ENCODE data around the gene KAZN. TPM values are rescaled to one million over a fixed set of nuclear protein-coding genes. Genes with fewer than 3 reads are reported as not detected.

The KAZN gene
- total and polyA plus RNA-seq, 2 experiments from 2014 or later = 7.9 to 15.6 TPM

- no peak overlapping the region for H3K4me3 ChIP-seq
- H4K20me1 ChIP-seq (ENCODE audit: insufficient read depth, poor library complexity, severe bottlenecking) = no peaks in the 10 kb centered on the region
- H3K79me2 ChIP-seq = no peaks in the 10 kb centered on the region
- no peak for DNase-seq (ENCODE audit: low spot score)
- H3K9me3 ChIP-seq (ENCODE audit: low read depth) = no peaks in the 10 kb centered on the region
- no peaks in the 10 kb centered on the region for H3K27me3 ChIP-seq
- no peaks in the 10 kb centered on the region for H3K9me2 ChIP-seq (replicated peaks; ENCODE audit: insufficient read depth)
- TF ChIP-seq EZH2 (IDR thresholded peaks at IDR 0.05; ENCODE audit: borderline replicate concordance) (no peak), CTCF (IDR thresholded peaks at IDR 0.05; ENCODE audit: poor library complexity) (no peak)
- no peak overlapping the region for H3K4me2 ChIP-seq
- WGBS (ENCODE audit: low lambda C conversion rate, missing lambda C conversion rate) = 62% methylated on average over 5 of the region's 5 CpGs
- H3K36me3 ChIP-seq (replicated peaks; ENCODE audit: insufficient read depth, low read depth) = no peaks in the 10 kb centered on the region
- H3K27ac ChIP-seq = no peak overlapping the region
- H2AFZ ChIP-seq = no peak overlapping the region
- H3K4me1 ChIP-seq (ENCODE audit: insufficient read depth) = no peaks in the 10 kb centered on the region
These were observed 524.8 kb downstream of the KAZN start for GRCh38 chr1:15123270-15123669.

GRCh38 chr1:15123925-15124324 is 525.4 kb downstream of the KAZN start:
- H3K9me2 ChIP-seq (replicated peaks; ENCODE audit: insufficient read depth) = no peaks in the 10 kb centered on the region
- TF ChIP-seq EZH2phosphoT487 (IDR thresholded peaks at IDR 0.05; ENCODE audit: low read depth, severe bottlenecking, unreplicated experiment) = no peak
- no peaks in the 10 kb centered on the region for H3K79me2 ChIP-seq
- H3K4me2 ChIP-seq = no peak overlapping the region
- WGBS (ENCODE audit: low lambda C conversion rate, missing lambda C conversion rate) = 97% methylated on average over 9 of the region's 9 CpGs
- H3K4me1 ChIP-seq (ENCODE audit: insufficient read depth) = no peaks in the 10 kb centered on the region
- H3K9me3 ChIP-seq (ENCODE audit: low read depth) = no peaks in the 10 kb centered on the region
- no peaks in the 10 kb centered on the region for H3K36me3 ChIP-seq (replicated peaks; ENCODE audit: insufficient read depth, low read depth)
- H2AFZ ChIP-seq = no peak overlapping the region
- no peaks in the 10 kb centered on the region for H4K20me1 ChIP-seq (ENCODE audit: insufficient read depth, poor library complexity, severe bottlenecking)
- H3K27me3 ChIP-seq = no peaks in the 10 kb centered on the region
- no peak overlapping the region for H3K4me3 ChIP-seq
- no peak for DNase-seq (ENCODE audit: low spot score)
- H3K27ac ChIP-seq = no peak overlapping the region

DNA sequence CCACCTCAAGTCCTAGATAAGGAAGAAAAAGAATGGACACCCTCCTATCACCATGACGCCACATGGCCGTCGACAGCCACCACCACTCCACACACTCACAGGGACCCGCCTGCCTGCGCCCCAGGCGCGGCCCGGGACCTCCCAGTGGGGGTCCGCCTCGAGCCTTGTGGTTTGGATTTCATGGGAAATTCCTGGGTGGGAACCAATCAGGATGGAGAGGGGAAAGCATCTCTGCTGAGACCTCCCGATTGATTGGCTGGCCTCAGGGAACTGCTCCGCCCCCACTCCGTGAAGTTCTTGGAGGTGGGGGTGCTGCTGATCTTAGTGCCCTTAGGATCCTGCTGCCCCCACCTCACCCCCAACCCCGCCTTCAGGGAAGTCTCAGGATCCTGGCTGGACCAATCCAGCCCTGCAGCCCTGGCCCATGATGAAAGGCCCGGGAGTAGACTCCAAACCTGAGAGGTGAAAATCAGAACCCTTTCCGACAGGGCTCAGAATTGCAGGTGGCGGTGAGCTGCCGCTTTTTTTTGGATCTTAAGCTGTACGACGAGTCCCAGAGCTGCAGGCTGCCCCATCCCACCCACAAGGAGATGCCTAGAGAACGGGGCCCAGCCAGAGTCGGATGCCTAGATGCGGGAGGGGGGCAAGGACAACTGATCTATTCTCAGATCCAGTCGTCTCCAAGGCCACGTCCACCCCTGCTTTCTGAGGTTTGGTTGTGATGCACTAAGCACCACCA is 526.0 kb downstream of the KAZN start:
- no peak overlapping the region for H2AFZ ChIP-seq
- WGBS (ENCODE audit: low lambda C conversion rate, missing lambda C conversion rate) = 91% methylated on average over 25 of the region's 25 CpGs

More for the DNA sequence above, 526.0 kb downstream of the KAZN start:
- Histone ChIP-seq H3K27me3 (no peaks in the 10 kb centered on the region), H4K20me1 (ENCODE audit: insufficient read depth, poor library complexity, severe bottlenecking) (no peaks in the 10 kb centered on the region), H3K36me3 (replicated peaks; ENCODE audit: insufficient read depth, low read depth) (no peaks in the 10 kb centered on the region), H3K4me3 (no peak overlapping the region), H3K9me3 (ENCODE audit: low read depth) (no peaks in the 10 kb centered on the region), H3K27ac (no peak overlapping the region), H3K9me2 (replicated peaks; ENCODE audit: insufficient read depth) (no peaks in the 10 kb centered on the region), H3K4me1 (ENCODE audit: insufficient read depth) (no peaks in the 10 kb centered on the region), H3K79me2 (no peaks in the 10 kb centered on the region), H3K4me2 (no peak overlapping the region)
- TF ChIP-seq EZH2 (IDR thresholded peaks at IDR 0.05; ENCODE audit: borderline replicate concordance) = no peak
- TF ChIP-seq CTCF (IDR thresholded peaks at IDR 0.05; ENCODE audit: poor library complexity) = no peak
- no peak for TF ChIP-seq EZH2phosphoT487 (IDR thresholded peaks at IDR 0.05; ENCODE audit: low read depth, severe bottlenecking, unreplicated experiment)
- DNase-seq (ENCODE audit: low spot score) = no peak
